ENCODE results near the gene PYGM. TPM values are rescaled to one million over a fixed set of nuclear protein-coding genes. Genes with fewer than 3 reads are reported as not detected.
A peak's percentile ranks its signal among the peaks of the same experiment; 100 is the strongest.

Gene PYGM
- polyA plus RNA-seq, 1 experiment: 0.14 TPM

DNA sequence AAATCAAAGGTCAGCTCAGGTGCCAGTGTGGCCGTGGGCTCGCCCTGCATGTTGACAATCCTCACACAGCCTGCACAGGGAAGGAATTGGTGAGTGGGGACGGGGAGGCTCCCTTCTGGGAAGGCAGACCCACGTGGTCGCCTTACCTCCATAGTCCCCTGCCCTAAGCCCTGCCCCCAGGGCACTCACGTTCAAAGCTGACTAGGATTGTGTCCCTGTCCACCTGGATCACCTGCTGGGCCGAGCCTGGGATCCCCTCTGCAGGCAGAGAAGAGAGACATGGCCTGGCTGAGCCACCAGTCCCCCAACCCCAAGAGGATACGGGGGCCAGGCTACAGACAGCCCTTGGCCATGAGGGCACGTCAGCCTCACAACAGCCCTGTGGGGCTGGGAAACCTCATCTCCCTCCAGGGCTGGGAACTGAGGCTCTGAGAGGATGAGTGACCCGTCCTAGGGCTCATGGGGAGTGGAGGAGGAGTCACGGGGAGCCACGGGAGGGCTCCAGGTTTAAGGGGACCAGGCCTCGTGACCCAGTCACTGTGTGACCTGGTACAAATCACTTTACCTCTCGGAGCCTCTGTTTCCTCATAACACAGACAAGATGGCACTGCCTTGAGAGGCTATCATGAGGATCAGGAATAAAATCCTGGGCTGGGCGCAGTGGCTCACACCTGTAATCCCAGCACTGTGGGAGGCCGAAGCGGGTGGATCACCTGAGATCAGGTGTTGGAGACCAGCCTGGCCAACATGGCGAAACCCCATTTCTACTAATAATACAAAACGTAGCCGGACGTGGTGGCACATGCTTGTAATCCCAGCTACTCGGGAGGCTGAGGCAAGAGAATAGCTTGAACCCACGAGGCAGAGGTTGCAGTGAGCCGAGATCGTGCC lies 30.7 kb upstream of the PYGM start:
- CTCF ChIA-PET: no interaction called here

DNA sequence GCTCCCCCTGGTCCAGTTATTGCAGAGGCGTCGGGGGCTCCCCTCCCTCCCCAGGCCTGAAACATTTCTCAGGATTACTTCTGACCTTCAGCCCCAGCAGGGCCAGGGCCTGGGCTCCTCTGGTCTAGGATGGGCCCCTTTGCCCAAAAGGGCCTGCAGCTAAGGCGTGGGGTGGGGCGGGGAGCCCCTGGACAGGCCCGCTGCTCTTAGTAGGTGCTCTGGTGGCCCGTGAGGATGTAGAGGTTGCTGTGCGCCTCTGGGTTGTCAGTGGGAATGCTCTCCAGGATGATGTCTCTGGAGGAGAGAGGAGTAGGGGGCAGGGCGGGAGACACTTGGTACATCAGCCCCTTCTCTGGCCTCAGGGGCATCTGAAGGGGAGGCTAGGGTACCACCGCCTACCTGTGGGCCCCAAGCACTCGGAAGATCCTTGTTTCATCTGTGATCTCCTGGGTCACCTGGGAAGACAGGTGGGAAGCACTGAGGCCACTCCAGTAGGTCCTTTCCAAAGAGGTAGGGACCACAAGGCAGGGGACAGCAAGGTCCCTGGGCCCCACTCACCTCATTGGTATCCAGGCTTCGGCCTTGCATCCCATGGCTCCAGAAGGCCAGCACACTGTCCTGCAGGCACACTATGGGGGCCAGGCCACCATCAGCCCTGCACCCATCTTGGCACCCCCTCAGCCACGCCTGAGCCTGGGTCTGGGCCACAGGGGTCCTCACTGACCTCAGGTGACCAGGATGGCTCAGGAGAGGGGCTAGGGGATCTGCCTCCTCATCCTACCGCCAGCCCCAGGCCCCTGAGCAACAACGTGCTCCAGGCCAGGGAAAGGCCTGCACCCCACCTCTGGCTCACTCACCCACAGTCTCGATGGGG lies 29.8 kb upstream of the PYGM start:
- Histone ChIP-seq H3K27me3 (ENCODE audit: control insufficient read depth, insufficient read depth, low read length) (no peaks in the 10 kb centered on the region), H3K27ac (ENCODE audit: low read depth, low read length) (no peak overlapping the region), H3K4me3 (ENCODE audit: low read depth, low read length) (no peak overlapping the region), H3K9me3 (ENCODE audit: control insufficient read depth, insufficient read depth, low read length) (no peaks in the 10 kb centered on the region)
- ChIA-PET CTCF (no interaction called here), POLR2A (no interaction called here)
- DNase-seq (ENCODE audit: low read depth, low spot score): no peak
- TF ChIP-seq CTCF (IDR thresholded peaks at IDR 0.05; ENCODE audit: low read depth, low read length): no peak

More for the DNA sequence above, 30.7 kb upstream of the PYGM start:
- POLR2A ChIA-PET: no interaction called here
- no peak for DNase-seq (ENCODE audit: low read depth, low spot score)
- no peak overlapping the region for H3K4me3 ChIP-seq (ENCODE audit: low read depth, low read length)
- no peak for TF ChIP-seq CTCF (IDR thresholded peaks at IDR 0.05; ENCODE audit: low read depth, low read length)
- H3K9me3 ChIP-seq (ENCODE audit: control insufficient read depth, insufficient read depth, low read length): no peaks in the 10 kb centered on the region
- H3K27ac ChIP-seq (ENCODE audit: low read depth, low read length): no peak overlapping the region
- H3K27me3 ChIP-seq (ENCODE audit: control insufficient read depth, insufficient read depth, low read length): no peaks in the 10 kb centered on the region

GRCh38 chr11:64788321-64789215 lies 28.8 kb upstream of the PYGM start:
- ChIA-PET POLR2A (no interaction called here), CTCF (interaction anchor here (0.5 to 1.0 kb wide), 8 partner anchors 9 to 548 kb away, joined by 3 to 7 read pairs (median 4); partner anchors contain the start of genes ARL2 and SF1)
- TF ChIP-seq CTCF (IDR thresholded peaks at IDR 0.05; ENCODE audit: low read depth, low read length): no peak
- Histone ChIP-seq H3K27ac (ENCODE audit: low read depth, low read length) (no peak overlapping the region), H3K4me3 (ENCODE audit: low read depth, low read length) (no peak overlapping the region), H3K27me3 (ENCODE audit: control insufficient read depth, insufficient read depth, low read length) (no peaks in the 10 kb centered on the region), H3K9me3 (ENCODE audit: control insufficient read depth, insufficient read depth, low read length) (no peaks in the 10 kb centered on the region)
- DNase-seq (ENCODE audit: low read depth, low spot score): no peak

DNA sequence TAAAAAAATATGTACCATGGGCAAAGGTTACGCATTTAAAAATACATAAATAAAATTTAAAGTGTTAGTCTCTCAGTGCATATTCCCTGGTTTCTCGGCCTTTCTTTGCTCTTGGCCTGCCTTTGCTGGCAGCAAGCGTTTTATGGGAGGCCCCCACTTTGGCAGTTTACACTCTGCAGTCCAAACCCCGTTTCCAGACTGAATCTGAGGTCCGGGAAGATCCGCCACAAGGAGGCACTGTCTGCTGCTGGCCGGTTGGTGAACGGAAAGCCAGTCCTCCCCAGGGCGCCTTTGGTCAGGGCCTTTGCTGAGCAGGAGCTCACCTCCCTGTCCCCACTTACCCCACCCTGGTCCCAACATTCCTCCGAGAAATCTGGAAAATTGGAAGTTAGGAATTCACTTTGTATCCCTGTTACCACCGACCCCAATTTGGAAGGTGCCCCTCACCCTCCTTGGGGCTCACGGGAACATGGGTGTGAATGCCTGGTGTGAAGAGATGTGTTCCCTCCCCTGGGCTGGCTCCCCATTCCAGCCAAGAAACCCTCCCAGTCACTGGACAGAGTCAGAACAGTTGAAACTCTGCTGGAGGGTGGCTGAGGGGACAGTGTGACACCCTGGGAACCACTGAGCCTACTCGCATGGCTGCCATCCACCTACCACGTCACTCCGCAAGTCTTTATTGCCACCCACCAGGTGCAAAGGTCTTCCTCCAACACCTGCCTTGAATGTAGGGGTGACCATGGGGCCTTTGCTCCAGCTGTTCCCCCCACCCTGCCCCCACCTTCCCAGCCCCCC lies 27.9 kb upstream of the PYGM start:
- H3K27ac ChIP-seq (ENCODE audit: low read depth, low read length): no peak overlapping the region
- CTCF ChIA-PET: interaction anchor here (0.6 to 1.0 kb wide), 8 partner anchors 9 to 292 kb away, joined by 3 to 7 read pairs (median 4); partner anchors contain the start of genes ARL2 and SF1
- POLR2A ChIA-PET: interaction anchor here (0.5 to 1.2 kb wide), 2 partner anchors 9 to 570 kb away, joined by 3 to 7 read pairs; partner anchors contain the start of gene SF1
- H3K4me3 ChIP-seq (ENCODE audit: low read depth, low read length): no peak overlapping the region
- no peak for DNase-seq (ENCODE audit: low read depth, low spot score)
- TF ChIP-seq CTCF (IDR thresholded peaks at IDR 0.05; ENCODE audit: low read depth, low read length): peak; percentile 86
- H3K27me3 ChIP-seq (ENCODE audit: control insufficient read depth, insufficient read depth, low read length): no peaks in the 10 kb centered on the region
- no peaks in the 10 kb centered on the region for H3K9me3 ChIP-seq (ENCODE audit: control insufficient read depth, insufficient read depth, low read length)
